HL-60/S4 treated with phorbol 12-myristate 13-acetate at 8.2 ng/mL for 4 days and 3 days (cell line): ENCODE measurements around the gene P2RX2.

Experiments
- in situ Hi-C: fragments of 300-500 bp; cut with MboI; formaldehyde crosslinking; loops from 2 replicates; pipeline ENCODE4 v1.15.0; 2022; ENCODE audit warnings: low sequenced_read_pairs

The P2RX2 gene

DNA sequence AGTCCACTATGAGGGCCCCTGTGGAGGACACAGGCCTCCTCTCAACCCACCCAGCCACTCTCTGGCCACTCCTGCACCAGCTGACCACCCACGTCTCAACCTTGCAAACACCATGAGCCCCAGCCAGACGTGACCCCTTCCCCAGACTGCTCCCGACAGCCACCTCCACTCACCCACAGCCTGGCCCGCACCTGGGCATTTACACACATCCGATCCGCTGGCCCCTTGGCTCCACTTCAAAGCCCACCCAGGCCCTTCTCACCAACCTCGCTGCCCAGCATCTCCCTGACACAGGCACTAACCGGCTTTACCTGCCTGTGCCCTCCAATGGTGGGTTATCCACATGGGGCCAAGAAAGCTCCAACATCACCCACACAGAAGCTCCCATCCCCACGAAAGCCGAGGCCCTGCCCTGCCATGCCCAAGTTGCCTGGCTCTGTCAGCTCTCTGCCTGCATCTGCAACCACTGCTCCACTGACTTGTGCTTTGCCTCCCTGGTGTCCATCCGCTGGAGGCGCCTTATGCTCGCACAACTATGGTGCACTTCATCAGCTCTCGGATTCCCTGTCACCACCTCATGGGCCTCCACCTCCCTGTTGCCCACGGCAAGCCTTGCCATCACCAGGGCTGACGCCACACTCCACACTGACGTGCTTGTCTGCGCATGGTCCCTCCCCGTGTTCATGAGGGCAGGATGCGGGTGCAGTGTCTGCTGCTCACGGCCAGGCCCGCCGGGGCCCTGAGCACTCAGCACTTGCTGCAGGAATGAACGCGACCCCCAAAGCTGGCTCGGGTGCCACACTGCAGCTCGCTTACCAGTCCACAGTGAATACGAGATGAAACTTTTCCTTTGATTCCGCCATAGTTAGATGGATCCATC, 16.7 kb downstream of the P2RX2 start:
- in situ Hi-C loops: no loop called here

GRCh38 chr12:132637811-132638210, 19.2 kb downstream of the P2RX2 start:
- in situ Hi-C loops: no loop called here

DNA sequence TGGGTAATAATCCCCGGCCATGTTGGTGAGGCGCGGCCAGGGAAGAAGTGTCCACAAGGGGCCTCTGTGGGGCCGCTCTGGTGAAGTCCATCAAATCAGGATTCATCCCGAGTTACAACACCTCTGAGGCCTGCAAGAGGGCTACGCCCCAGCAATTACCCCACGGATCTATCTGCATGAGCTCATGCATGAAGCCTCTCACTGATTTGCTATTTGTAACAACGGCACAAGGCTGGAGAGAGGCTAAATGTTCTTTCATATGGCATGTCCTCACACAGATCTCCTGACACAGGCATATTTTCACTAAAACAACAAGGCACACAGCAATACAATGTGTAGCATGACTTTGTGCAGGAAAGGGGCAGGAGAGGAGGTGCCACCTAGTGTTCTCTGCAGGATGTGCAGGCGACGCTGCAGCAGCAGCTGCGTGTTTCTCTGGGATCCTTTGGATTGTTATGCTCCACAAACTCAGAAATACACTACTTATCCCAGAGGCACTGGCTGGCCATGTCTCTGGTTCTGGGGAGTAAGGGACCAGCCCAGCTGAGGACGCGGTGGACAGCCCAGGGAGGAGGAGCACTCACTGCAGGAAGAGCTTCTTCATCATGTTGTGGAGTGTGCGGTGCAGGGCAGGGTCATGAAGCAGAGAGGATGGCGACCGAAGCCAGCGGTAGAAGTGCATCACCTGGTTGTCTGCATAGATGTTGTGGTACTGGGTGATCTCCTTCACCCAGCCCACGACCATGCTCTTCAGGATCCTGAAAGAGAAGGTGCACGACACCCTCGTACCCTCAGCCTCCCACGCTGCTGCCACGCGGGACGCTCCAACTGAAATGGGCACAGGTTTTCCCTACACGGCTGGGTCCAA, 20.2 kb downstream of the P2RX2 start:
- in situ Hi-C loops: no loop called here

DNA sequence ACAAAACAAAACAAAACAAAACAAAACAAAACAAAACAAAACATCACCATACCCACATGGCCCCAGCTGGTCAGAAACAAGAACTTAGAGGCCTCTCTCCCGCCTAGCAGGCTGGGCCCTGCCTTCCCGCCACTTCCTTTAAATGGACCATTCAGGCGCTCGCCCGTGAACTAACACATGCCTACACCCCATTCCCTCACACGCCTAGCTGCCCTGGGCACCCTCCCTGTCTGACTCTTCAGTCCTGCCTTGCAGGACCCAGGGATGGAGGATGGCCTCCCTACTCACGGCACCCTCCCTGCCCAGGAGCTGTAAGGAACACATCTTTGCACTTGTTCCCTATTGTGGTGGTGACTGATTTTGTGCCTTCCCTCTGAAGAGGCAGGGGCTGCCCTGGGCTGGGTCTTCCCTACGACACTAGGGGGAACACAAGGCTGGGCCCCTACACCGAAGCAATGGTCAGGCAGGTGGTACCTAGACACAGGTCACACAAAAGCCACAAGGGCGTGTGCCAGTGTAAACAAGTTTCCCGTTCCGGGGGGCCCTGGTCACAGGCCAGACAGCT, 21.5 kb downstream of the P2RX2 start:
- in situ Hi-C loops: no loop called here

- in situ Hi-C loops: no loop called here
These were observed 22.4 kb downstream of the P2RX2 start for GRCh38 chr12:132640936-132641335.

DNA sequence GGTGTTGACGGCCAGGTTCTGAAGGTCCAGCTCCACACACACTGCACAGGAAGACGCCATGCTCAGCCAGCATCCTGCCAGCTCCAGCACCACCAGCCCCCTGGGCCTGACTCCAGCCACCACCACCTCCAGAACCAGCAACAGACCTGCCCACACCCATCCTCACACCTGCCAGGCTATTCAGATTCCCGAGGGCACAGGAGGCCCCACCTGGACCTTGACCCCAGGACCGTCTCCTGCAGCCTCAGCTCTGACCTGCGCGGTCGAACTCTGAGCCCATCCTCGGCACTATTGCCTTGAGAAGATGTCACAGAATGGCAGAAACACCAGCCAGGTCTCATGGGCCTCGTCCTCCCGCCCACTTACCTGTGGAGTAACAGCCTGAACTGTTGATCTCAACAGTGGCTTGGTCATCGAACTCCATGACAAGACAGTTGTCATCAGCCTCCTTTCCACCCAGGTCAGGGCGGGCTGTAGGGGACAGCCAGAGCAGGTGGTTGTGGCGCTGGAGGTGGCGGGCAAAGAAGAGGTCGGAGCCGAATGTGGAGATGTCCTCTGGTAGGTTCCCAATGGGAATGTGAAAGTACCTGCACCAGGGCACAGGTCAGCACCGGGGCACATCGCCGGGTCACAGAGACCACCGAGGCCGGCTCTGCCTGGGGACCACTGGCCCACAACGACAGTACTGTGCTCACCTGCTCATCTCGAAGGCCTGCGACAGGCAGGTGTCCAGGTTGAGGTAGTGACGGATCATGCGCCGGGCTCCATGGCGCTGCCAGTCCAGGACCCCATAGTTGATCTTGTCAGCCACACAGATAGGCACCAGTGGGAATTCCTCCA, 23.5 kb downstream of the P2RX2 start:
- in situ Hi-C loops: no loop called here

- in situ Hi-C loops: no loop called here
These were observed 24.6 kb downstream of the P2RX2 start for GRCh38 chr12:132642846-132643835.

- in situ Hi-C loops: no loop called here
These were observed 28.3 kb downstream of the P2RX2 start for GRCh38 chr12:132646850-132647249.

DNA sequence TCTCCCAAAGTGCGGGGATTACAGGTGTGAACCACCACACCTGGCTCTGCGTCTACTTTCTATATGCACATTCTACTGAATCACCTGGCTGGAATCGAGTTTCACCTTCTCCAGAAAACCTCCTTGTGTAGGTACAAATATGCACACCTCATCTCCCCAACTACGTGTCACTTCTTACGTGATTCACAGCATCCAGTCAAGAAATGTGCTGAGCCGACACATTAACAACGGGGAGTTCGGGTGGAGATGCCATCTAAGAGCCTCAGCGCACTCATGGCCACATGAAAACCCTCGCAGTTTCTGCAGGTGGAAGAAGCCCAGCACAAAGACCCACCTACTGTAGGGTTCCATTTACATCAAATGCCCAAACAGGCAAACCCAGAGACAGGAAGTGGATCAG, 29.3 kb downstream of the P2RX2 start:
- in situ Hi-C loops: no loop called here

- in situ Hi-C loops: no loop called here
These were observed 30.1 kb downstream of the P2RX2 start for GRCh38 chr12:132648616-132649225.

DNA sequence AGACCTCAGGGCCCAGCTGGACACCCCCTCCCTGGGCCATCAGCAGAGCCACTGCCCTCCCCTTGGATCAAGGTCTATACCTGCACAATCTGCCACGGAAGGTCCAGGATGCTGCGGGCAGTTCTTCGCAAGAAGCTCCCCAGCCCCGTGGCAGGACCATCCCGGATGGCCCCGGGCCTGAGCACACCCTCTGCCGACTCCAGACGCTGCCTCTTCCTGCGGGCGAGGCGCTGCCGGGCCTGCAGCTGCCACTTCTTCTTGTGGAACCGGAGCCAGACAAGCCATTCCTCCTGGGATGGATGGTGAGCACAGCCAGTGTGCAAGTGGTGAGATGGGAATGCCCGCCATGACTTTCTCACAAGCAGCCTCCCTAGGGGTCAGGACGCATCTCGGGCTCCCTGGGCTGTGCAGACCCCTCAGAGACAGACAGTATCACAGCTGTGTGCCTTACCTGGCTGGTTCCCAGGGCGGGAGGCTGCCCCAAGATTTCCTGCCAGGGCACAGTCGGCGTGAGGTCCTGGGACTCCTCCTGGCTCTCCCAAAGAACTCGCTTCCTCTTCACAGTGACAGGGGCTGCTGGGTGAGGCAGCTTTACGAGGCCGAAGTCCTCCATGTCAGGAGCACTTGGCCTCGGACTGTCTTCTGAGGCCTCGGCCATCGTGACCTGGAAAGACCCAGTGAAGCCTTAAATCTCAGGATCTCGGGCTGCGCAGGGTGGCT, 30.8 kb downstream of the P2RX2 start:
- in situ Hi-C loops: no loop called here

GRCh38 chr12:132651444-132652100, 33.0 kb downstream of the P2RX2 start:
- in situ Hi-C loops: no loop called here

GRCh38 chr12:132653567-132654290, 35.2 kb downstream of the P2RX2 start:
- in situ Hi-C loops: no loop called here

DNA sequence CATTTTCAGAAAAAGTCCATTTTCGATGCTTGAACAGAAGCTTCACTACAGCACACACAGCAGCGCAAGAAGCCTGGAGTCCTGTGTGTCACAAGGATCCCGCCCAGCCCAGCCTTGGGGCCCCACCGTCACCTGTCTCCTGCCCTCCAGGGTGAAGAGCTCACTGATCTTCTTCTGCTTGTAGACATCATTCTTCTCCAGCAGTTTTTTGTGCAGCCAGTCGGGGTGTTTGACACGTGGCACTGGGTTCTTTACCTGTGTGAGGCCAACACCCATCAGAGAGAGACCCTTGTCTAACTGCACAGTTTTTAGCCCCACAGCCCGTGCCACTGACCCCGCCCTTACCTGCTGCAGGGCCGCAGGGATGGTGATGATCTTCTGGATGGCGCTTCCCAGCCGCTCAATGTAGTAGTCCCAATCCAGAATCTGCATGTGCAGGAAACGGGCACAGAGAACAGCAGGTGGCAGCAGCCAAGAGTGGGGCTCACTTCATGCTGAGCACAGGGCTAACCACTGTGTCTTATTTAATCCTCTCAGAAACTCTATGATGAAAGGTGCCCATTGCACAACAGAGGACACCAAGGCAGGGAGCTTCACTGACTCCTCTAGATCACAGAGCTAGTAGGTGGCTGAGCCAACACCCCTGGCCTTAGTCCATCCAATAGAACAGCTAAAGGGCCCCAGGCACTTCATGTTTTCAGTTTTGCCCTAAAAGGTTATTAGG, 38.6 kb downstream of the P2RX2 start:
- in situ Hi-C loops: no loop called here

DNA sequence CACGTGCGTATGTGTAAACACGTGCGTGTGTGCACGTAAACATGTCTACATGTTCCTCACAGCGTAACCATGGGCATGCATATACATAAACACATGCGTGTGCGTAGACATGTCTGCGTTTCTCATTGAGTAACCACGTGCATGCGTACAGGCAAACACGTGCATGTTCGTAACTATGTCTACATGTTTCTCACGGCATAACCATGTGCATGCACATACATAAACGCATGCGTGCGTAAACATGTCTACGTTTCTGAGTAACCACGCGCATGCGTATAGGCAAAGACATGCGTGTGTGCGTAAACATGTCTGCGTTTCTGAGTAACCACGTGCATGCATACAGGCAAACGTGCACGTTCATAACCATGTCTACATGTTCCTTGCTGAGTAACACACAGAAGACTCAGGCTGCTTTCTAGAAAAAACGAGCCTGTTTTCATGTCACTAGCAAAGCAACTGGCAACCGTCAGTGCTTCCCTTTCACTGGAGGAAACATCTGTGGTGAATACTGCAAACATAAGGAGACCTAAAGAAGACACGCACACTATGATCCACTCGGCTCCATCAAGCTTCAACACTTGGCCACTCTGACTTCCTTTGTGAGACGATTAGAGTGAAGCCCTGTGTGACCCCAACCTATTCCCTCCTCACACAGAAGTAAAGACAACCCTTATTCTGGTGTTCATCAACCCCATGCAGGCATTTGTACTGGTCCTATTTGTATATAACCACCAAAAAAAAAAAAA, 39.7 kb downstream of the P2RX2 start:
- in situ Hi-C loops: no loop called here

- in situ Hi-C loops: no loop called here
These were observed 40.6 kb downstream of the P2RX2 start for GRCh38 chr12:132659146-132659545.
